ENCODE data around the gene NEDD9.

Gene NEDD9

GRCh38 chr6:11201015-11201414 is 31.5 kb downstream of the NEDD9 start:
- Histone ChIP-seq H3K36me3 (ENCODE audit: control insufficient read depth, insufficient read depth, low read length) (peaks cover 3% of the 10 kb centered on the region), H3K4me3 (ENCODE audit: low read length) (no peak overlapping the region), H3K4me1 (ENCODE audit: control insufficient read depth, insufficient read depth, low read length) (peaks cover 31% of the 10 kb centered on the region)

GRCh38 chr6:11200356-11200755 is 32.1 kb downstream of the NEDD9 start:
- H3K27me3 ChIP-seq (ENCODE audit: control insufficient read depth, insufficient read depth, low read length) = no peaks in the 10 kb centered on the region
- no peaks in the 10 kb centered on the region for H3K9me3 ChIP-seq (ENCODE audit: control insufficient read depth, low read length)
- H3K4me1 ChIP-seq (ENCODE audit: control insufficient read depth, insufficient read depth, low read length) = peaks cover 34% of the 10 kb centered on the region
- no peak overlapping the region for H3K9ac ChIP-seq (ENCODE audit: low read length)
- H3K36me3 ChIP-seq (ENCODE audit: control insufficient read depth, insufficient read depth, low read length) = peaks cover 3% of the 10 kb centered on the region
- H3K4me3 ChIP-seq (ENCODE audit: low read length) = no peak overlapping the region

More at GRCh38 chr6:11201015-11201414, 31.5 kb downstream of the NEDD9 start:
- no peaks in the 10 kb centered on the region for H3K27me3 ChIP-seq (ENCODE audit: control insufficient read depth, insufficient read depth, low read length)
- no peaks in the 10 kb centered on the region for H3K9me3 ChIP-seq (ENCODE audit: control insufficient read depth, low read length)
- H3K9ac ChIP-seq (ENCODE audit: low read length) = no peak overlapping the region

GRCh38 chr6:11198663-11199603 is 33.5 kb downstream of the NEDD9 start:
- Histone ChIP-seq H3K27me3 (ENCODE audit: control insufficient read depth, insufficient read depth, low read length) (no peaks in the 10 kb centered on the region), H3K36me3 (ENCODE audit: control insufficient read depth, insufficient read depth, low read length) (no peaks in the 10 kb centered on the region), H3K4me1 (ENCODE audit: control insufficient read depth, insufficient read depth, low read length) (peaks cover 39% of the 10 kb centered on the region), H3K4me3 (ENCODE audit: low read length) (no peak overlapping the region), H3K9ac (ENCODE audit: low read length) (no peak overlapping the region), H3K9me3 (ENCODE audit: control insufficient read depth, low read length) (no peaks in the 10 kb centered on the region)

- H3K4me3 ChIP-seq (ENCODE audit: low read length) = no peak overlapping the region
- no peak overlapping the region for H3K9ac ChIP-seq (ENCODE audit: low read length)
- peaks cover 29% of the 10 kb centered on the region for H3K4me1 ChIP-seq (ENCODE audit: control insufficient read depth, insufficient read depth, low read length)
- no peaks in the 10 kb centered on the region for H3K9me3 ChIP-seq (ENCODE audit: control insufficient read depth, low read length)
- no peaks in the 10 kb centered on the region for H3K36me3 ChIP-seq (ENCODE audit: control insufficient read depth, insufficient read depth, low read length)
- H3K27me3 ChIP-seq (ENCODE audit: control insufficient read depth, insufficient read depth, low read length) = no peaks in the 10 kb centered on the region
Observed at GRCh38 chr6:11197850-11198249, 34.6 kb downstream of the NEDD9 start.

GRCh38 chr6:11197175-11197536 is 35.3 kb downstream of the NEDD9 start:
- H3K9ac ChIP-seq (ENCODE audit: low read length) = no peak overlapping the region
- H3K36me3 ChIP-seq (ENCODE audit: control insufficient read depth, insufficient read depth, low read length) = no peaks in the 10 kb centered on the region
- H3K4me1 ChIP-seq (ENCODE audit: control insufficient read depth, insufficient read depth, low read length) = peaks cover 22% of the 10 kb centered on the region

GRCh38 chr6:11196511-11197174 is 35.8 kb downstream of the NEDD9 start:
- Histone ChIP-seq H3K4me3 (ENCODE audit: low read length) (no peak overlapping the region), H3K27me3 (ENCODE audit: control insufficient read depth, insufficient read depth, low read length) (no peaks in the 10 kb centered on the region), H3K4me1 (ENCODE audit: control insufficient read depth, insufficient read depth, low read length) (peaks cover 17% of the 10 kb centered on the region), H3K36me3 (ENCODE audit: control insufficient read depth, insufficient read depth, low read length) (no peaks in the 10 kb centered on the region), H3K9ac (ENCODE audit: low read length) (no peak overlapping the region), H3K9me3 (ENCODE audit: control insufficient read depth, low read length) (no peaks in the 10 kb centered on the region)

More at GRCh38 chr6:11197175-11197536, 35.3 kb downstream of the NEDD9 start:
- Histone ChIP-seq H3K9me3 (ENCODE audit: control insufficient read depth, low read length) (no peaks in the 10 kb centered on the region), H3K4me3 (ENCODE audit: low read length) (no peak overlapping the region), H3K27me3 (ENCODE audit: control insufficient read depth, insufficient read depth, low read length) (no peaks in the 10 kb centered on the region)

GRCh38 chr6:11194356-11195218 is 37.9 kb downstream of the NEDD9 start:
- Histone ChIP-seq H3K9me3 (ENCODE audit: control insufficient read depth, low read length) (no peaks in the 10 kb centered on the region), H3K36me3 (ENCODE audit: control insufficient read depth, insufficient read depth, low read length) (peaks cover 4% of the 10 kb centered on the region), H3K4me3 (ENCODE audit: low read length) (no peak overlapping the region)

GRCh38 chr6:11193434-11193833 is 39.0 kb downstream of the NEDD9 start:
- Histone ChIP-seq H3K9ac (ENCODE audit: low read length) (no peak overlapping the region), H3K4me3 (ENCODE audit: low read length) (no peak overlapping the region), H3K36me3 (ENCODE audit: control insufficient read depth, insufficient read depth, low read length) (peaks cover 4% of the 10 kb centered on the region), H3K4me1 (ENCODE audit: control insufficient read depth, insufficient read depth, low read length) (peaks cover 22% of the 10 kb centered on the region), H3K27me3 (ENCODE audit: control insufficient read depth, insufficient read depth, low read length) (no peaks in the 10 kb centered on the region), H3K9me3 (ENCODE audit: control insufficient read depth, low read length) (no peaks in the 10 kb centered on the region)

More at GRCh38 chr6:11194356-11195218, 37.9 kb downstream of the NEDD9 start:
- H3K4me1 ChIP-seq (ENCODE audit: control insufficient read depth, insufficient read depth, low read length) = peaks cover 16% of the 10 kb centered on the region
- H3K9ac ChIP-seq (ENCODE audit: low read length) = no peak overlapping the region
- no peaks in the 10 kb centered on the region for H3K27me3 ChIP-seq (ENCODE audit: control insufficient read depth, insufficient read depth, low read length)

- H3K4me3 ChIP-seq (ENCODE audit: low read length) = no peak overlapping the region
- H3K9me3 ChIP-seq (ENCODE audit: control insufficient read depth, low read length) = no peaks in the 10 kb centered on the region
- H3K4me1 ChIP-seq (ENCODE audit: control insufficient read depth, insufficient read depth, low read length) = peaks cover 26% of the 10 kb centered on the region
- no peak overlapping the region for H3K9ac ChIP-seq (ENCODE audit: low read length)
- H3K27me3 ChIP-seq (ENCODE audit: control insufficient read depth, insufficient read depth, low read length) = no peaks in the 10 kb centered on the region
- peaks cover 4% of the 10 kb centered on the region for H3K36me3 ChIP-seq (ENCODE audit: control insufficient read depth, insufficient read depth, low read length)
Observed at GRCh38 chr6:11192167-11192566, 40.3 kb downstream of the NEDD9 start.

- Histone ChIP-seq H3K4me3 (ENCODE audit: low read length) (no peak overlapping the region), H3K9ac (ENCODE audit: low read length) (no peak overlapping the region), H3K4me1 (ENCODE audit: control insufficient read depth, insufficient read depth, low read length) (peaks cover 28% of the 10 kb centered on the region), H3K27me3 (ENCODE audit: control insufficient read depth, insufficient read depth, low read length) (no peaks in the 10 kb centered on the region), H3K36me3 (ENCODE audit: control insufficient read depth, insufficient read depth, low read length) (peaks cover 4% of the 10 kb centered on the region), H3K9me3 (ENCODE audit: control insufficient read depth, low read length) (no peaks in the 10 kb centered on the region)
Observed at GRCh38 chr6:11190625-11191245, 41.7 kb downstream of the NEDD9 start.

- no peak overlapping the region for H3K4me3 ChIP-seq (ENCODE audit: low read length)
- no peak overlapping the region for H3K9ac ChIP-seq (ENCODE audit: low read length)
- peaks cover 4% of the 10 kb centered on the region for H3K36me3 ChIP-seq (ENCODE audit: control insufficient read depth, insufficient read depth, low read length)
- H3K4me1 ChIP-seq (ENCODE audit: control insufficient read depth, insufficient read depth, low read length) = peaks cover 23% of the 10 kb centered on the region
- H3K9me3 ChIP-seq (ENCODE audit: control insufficient read depth, low read length) = no peaks in the 10 kb centered on the region
- no peaks in the 10 kb centered on the region for H3K27me3 ChIP-seq (ENCODE audit: control insufficient read depth, insufficient read depth, low read length)
Observed at GRCh38 chr6:11189865-11190624, 42.4 kb downstream of the NEDD9 start.

All from mucosa of stomach (tissue), 1 donor.